Keratinocyte (primary cell): ENCODE data around the gene ABHD2. TPM values are rescaled to one million over a fixed set of nuclear protein-coding genes. Genes with fewer than 3 reads are reported as not detected.
"Not testable (repeated sequence)": the region's sequence is repeated elsewhere in the genome, so short reads cannot be mapped to it uniquely, and the experiment has no call there.

ENCODE experiments used
- DNase-seq: peaks from one replicate; pipeline ENCODE4 v3.0.0-alpha.2; 2011; ENCODE audit warnings: low read depth, missing footprints, low spot score
- FAIRE-seq: peaks from 2 replicates; lab custom pipeline; 2011; peaks lifted over from hg19 to GRCh38; lab: Jason Lieb, UNC
- H2AFZ ChIP-seq: 2 replicates; pipeline ENCODE4 v1.6.0; 2012; ENCODE audit warnings: low read length, control low read depth, inconsistent platforms; ENCODE audit not compliant: control insufficient read depth
- H3K27ac ChIP-seq: 2 replicates; pipeline ENCODE4 v1.5.1; 2011; ENCODE audit warnings: low read length; ENCODE audit not compliant: control insufficient read depth, insufficient read depth
- H3K27me3 ChIP-seq: 3 replicates; pipeline ENCODE4 v1.6.0; 2011; ENCODE audit warnings: low read length; ENCODE audit not compliant: control insufficient read depth, insufficient read depth; ENCODE audit errors: extremely low read depth
- H3K36me3 ChIP-seq, 2 experiments: 2 replicates in 1 of 2; 3 replicates in 1 of 2; pipeline ENCODE4 v1.5.1; 2011; ENCODE audit warnings: low read length in 2 of 2, mild to moderate bottlenecking in 1 of 2; ENCODE audit not compliant: control insufficient read depth in 2 of 2, insufficient read depth in 2 of 2; ENCODE audit errors: extremely low read depth in 1 of 2
- H3K4me1 ChIP-seq: 3 replicates; pipeline ENCODE4 v1.5.1; 2011; ENCODE audit warnings: low read length; ENCODE audit not compliant: control insufficient read depth, insufficient read depth; ENCODE audit errors: extremely low read depth
- H3K4me2 ChIP-seq: 3 replicates; pipeline ENCODE4 v1.6.0; 2011; ENCODE audit warnings: low read depth, low read length; ENCODE audit not compliant: control insufficient read depth, insufficient read depth; ENCODE audit errors: extremely low read depth
- H3K4me3 ChIP-seq, 3 experiments: fragments of 200-600 bp in 1 of 3; sonication (generic) in 1 of 3; 2 replicates in 2 of 3; 3 replicates in 1 of 3; pipeline ENCODE4 v1.5.1; 2011 to 2016; ENCODE audit warnings: low read length in 3 of 3, mild to moderate bottlenecking in 3 of 3, control low read depth in 2 of 3, inconsistent platforms in 1 of 3, low read depth in 1 of 3, mixed read lengths in 1 of 3, mixed run types in 1 of 3, moderate library complexity in 1 of 3; ENCODE audit not compliant: control insufficient read depth in 2 of 3, insufficient read depth in 2 of 3; ENCODE audit errors: extremely low read depth in 1 of 3
- H3K79me2 ChIP-seq: 2 replicates; pipeline ENCODE4 v1.6.0; 2012; ENCODE audit warnings: low read length; ENCODE audit not compliant: control insufficient read depth, insufficient read depth
- H3K9ac ChIP-seq: 3 replicates; pipeline ENCODE4 v1.6.0; 2011; ENCODE audit warnings: low read length; ENCODE audit not compliant: control insufficient read depth, insufficient read depth; ENCODE audit errors: extremely low read depth
- H3K9me1 ChIP-seq: 3 replicates; pipeline ENCODE4 v1.6.0; 2011; ENCODE audit warnings: low read length; ENCODE audit not compliant: control insufficient read depth, insufficient read depth; ENCODE audit errors: extremely low read depth
- H3K9me3 ChIP-seq: 2 replicates; pipeline ENCODE4 v1.5.1; 2012; ENCODE audit warnings: low read depth, low read length; ENCODE audit not compliant: control insufficient read depth
- H4K20me1 ChIP-seq: 3 replicates; pipeline ENCODE4 v1.6.0; 2011; ENCODE audit warnings: low read length; ENCODE audit not compliant: control insufficient read depth, insufficient read depth; ENCODE audit errors: extremely low read depth
- CTCF ChIP-seq, 3 experiments: IDR thresholded peaks in 1 of 3; conservative IDR thresholded peaks in 1 of 3; optimal IDR thresholded peaks in 1 of 3; 2 replicates in 2 of 3; 3 replicates in 1 of 3; pipeline versions ENCODE3 to v1.5.1; 2011; ENCODE audit warnings: low read length in 3 of 3, mild to moderate bottlenecking in 3 of 3, moderate library complexity in 2 of 3, control low read depth in 1 of 3, inconsistent platforms in 1 of 3; ENCODE audit not compliant: insufficient read depth in 2 of 3; ENCODE audit errors: extremely low read depth in 1 of 3
- EZH2 ChIP-seq: IDR thresholded peaks from one replicate; pipeline ENCODE4 v1.6.1; 2012; ENCODE audit warnings: inconsistent platforms, mild to moderate bottlenecking, low read length, moderate library complexity
- dilution Hi-C: fragments of 300-500 bp; cut with MboI; formaldehyde crosslinking; loops from one replicate; pipeline ENCODE4 v1.7.0; 2020; ENCODE audit warnings: low sequenced_read_pairs; ENCODE audit not compliant: extremely low pct_ligation_motif_present
- polyA plus RNA-seq, 5 experiments: library from polyadenylated mRNA; depleted of rRNA in 3 of 5; stranded (reverse) in 3 of 5; stranded (forward) in 1 of 5; unstranded in 1 of 5; fragments of >200 nt; gene quantifications; 1 replicate in 1 of 5; 2 replicates in 3 of 5; 3 replicates in 1 of 5; pipeline versions ENCODE4 v1.2.1 to v1.2.3, GENCODE V29; 2011 to 2012; ENCODE audit warnings: missing spikeins in 2 of 5, low read depth in 1 of 5, low replicate concordance in 1 of 5

ABHD2 gene
- polyA plus RNA-seq, 1 donor (not counting 4 experiments of a cell fraction or from before 2014, with no cell fraction given): 22.8 TPM

- DNase-seq: no peak
- TF ChIP-seq EZH2 (no peak), CTCF (optimal IDR thresholded peaks at IDR 0.05 in 1 of 3, IDR thresholded peaks at IDR 0.05 in 1 of 3, conservative IDR thresholded peaks at IDR 0.05 in 1 of 3; ENCODE audit: extremely low read depth in 1 of 3, insufficient read depth in 2 of 3, low read length in 3 of 3) (peak in 1 of 3 experiments; percentile 26)
- dilution Hi-C loops: no loop called here
- Histone ChIP-seq H4K20me1 (no peaks in the 10 kb centered on the region), H3K4me2 (no peak overlapping the region), H3K79me2 (no peaks in the 10 kb centered on the region), H3K36me3 (peaks cover 0 to 2% of the 10 kb centered on the region in 2 experiments), H2AFZ (no peak overlapping the region), H3K4me1 (peaks cover 10% of the 10 kb centered on the region), H3K9me1 (no peaks in the 10 kb centered on the region), H3K4me3 (no peak overlapping the region), H3K27ac (no peak overlapping the region), H3K9me3 (no peaks in the 10 kb centered on the region), H3K27me3 (no peaks in the 10 kb centered on the region), H3K9ac (no peak overlapping the region)
- FAIRE-seq: no peak
Measured at GRCh38 chr15:89139613-89140499, 51.6 kb downstream of the ABHD2 start.

GRCh38 chr15:89140595-89140994 is 52.3 kb downstream of the ABHD2 start:
- Histone ChIP-seq H3K4me2 (no peak overlapping the region), H3K27me3 (no peaks in the 10 kb centered on the region), H3K9ac (no peak overlapping the region), H3K9me3 (no peaks in the 10 kb centered on the region), H3K36me3 (peaks cover 0 to 2% of the 10 kb centered on the region in 2 experiments), H3K4me3 (no peak overlapping the region), H3K79me2 (no peaks in the 10 kb centered on the region), H3K27ac (no peak overlapping the region), H3K4me1 (peaks cover 14% of the 10 kb centered on the region), H3K9me1 (no peaks in the 10 kb centered on the region), H4K20me1 (no peaks in the 10 kb centered on the region), H2AFZ (no peak overlapping the region)
- dilution Hi-C loops: no loop called here
- no peak for TF ChIP-seq CTCF (optimal IDR thresholded peaks at IDR 0.05 in 1 of 3, IDR thresholded peaks at IDR 0.05 in 1 of 3, conservative IDR thresholded peaks at IDR 0.05 in 1 of 3; ENCODE audit: extremely low read depth in 1 of 3, insufficient read depth in 2 of 3, low read length in 3 of 3)
- no peak for TF ChIP-seq EZH2
- no peak for FAIRE-seq
- no peak for DNase-seq

GRCh38 chr15:89141159-89141558 is 52.9 kb downstream of the ABHD2 start:
- DNase-seq, dilution Hi-C loops, H3K9me3 ChIP-seq, H3K27me3 ChIP-seq, FAIRE-seq, H3K79me2 ChIP-seq, H3K36me3 ChIP-seq, H3K4me3 ChIP-seq, H3K4me2 ChIP-seq, H3K9me1 ChIP-seq, H3K9ac ChIP-seq, H4K20me1 ChIP-seq, H2AFZ ChIP-seq, H3K27ac ChIP-seq: not testable (repeated sequence)
- H3K4me1 ChIP-seq: peaks cover 18% of the 10 kb centered on the region
